Erythroblast (primary cell): ENCODE results near the gene AKAP8.

Experiments
- GATA1 ChIP-seq: IDR thresholded peaks from 2 replicates; pipeline ENCODE4 v1.6.1; 2011; ENCODE audit warnings: low read depth, mild to moderate bottlenecking, control low read depth, low read length, moderate library complexity
- POLR2A ChIP-seq: IDR thresholded peaks from 2 replicates; pipeline ENCODE4 v1.6.1; 2011; ENCODE audit warnings: mild to moderate bottlenecking, low read length

DNA sequence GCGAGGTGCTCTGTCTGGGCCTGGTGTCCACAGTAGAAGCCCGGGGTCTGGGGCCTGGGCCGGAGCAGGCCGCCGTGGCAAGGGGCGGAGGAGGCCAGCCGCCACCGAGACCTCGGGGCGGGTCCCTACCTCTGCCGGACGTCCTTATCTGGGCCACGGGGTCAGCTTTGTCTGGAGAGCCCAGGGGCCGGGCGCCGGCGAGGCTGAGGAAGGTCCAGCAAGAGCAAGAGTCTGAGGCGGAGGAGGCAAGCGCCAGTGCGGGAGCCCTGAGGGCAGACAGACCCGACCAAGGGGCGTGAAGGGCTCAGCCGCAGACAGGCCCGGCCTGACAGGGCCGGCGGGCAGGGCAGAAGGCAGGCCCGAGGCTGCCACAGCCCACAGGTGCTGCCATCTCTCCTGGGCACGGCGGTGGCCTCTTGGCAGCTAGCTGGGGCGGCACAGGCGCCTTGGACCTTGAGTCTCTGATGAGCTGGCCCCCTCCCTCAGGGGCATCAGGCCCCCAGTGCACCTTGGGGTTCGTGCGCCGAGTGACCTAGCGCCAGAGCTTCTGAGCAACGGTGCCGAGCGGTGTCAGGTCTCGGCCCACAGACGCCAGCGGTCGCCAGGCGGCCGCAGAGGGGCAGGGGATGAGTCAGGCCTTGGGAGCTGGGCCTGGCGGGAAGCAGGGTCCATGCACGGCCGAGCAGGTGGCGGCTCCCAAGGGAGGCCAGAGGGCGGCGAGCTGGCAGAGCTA lies 19.1 kb upstream of the AKAP8 start:
- TF ChIP-seq POLR2A (no peak), GATA1 (no peak)
